Trophoblast cell (in vitro differentiated cells and primary cell): ENCODE results near the gene RIPPLY1.

Experiments
- DNase-seq, 2 donors: peaks; one replicate each; pipeline ENCODE4 v3.0.0-alpha.2; 2016
- H2AFZ ChIP-seq: 2 replicates; pipeline ENCODE4 v1.6.1; 2013; ENCODE audit warnings: low read length, moderate library complexity, mild to moderate bottlenecking; ENCODE audit not compliant: insufficient read depth, poor library complexity
- H2AK5ac ChIP-seq: 2 replicates; pipeline ENCODE4 v1.6.1; 2013; ENCODE audit warnings: mild to moderate bottlenecking, low read length
- H2BK120ac ChIP-seq: 2 replicates; pipeline ENCODE4 v1.6.1; 2013; ENCODE audit warnings: low read length, mild to moderate bottlenecking, moderate library complexity; ENCODE audit not compliant: insufficient read depth, poor library complexity
- H2BK12ac ChIP-seq: 2 replicates; pipeline ENCODE4 v1.6.1; 2013; ENCODE audit warnings: mild to moderate bottlenecking, low read length, moderate library complexity
- H2BK5ac ChIP-seq: 2 replicates; pipeline ENCODE4 v1.6.1; 2013; ENCODE audit warnings: low read length, low read depth, moderate library complexity, mild to moderate bottlenecking; ENCODE audit not compliant: poor library complexity
- H3K14ac ChIP-seq: 2 replicates; pipeline ENCODE4 v1.6.1; 2013; ENCODE audit warnings: mild to moderate bottlenecking, low read length
- H3K18ac ChIP-seq: 2 replicates; pipeline ENCODE4 v1.6.1; 2013; ENCODE audit warnings: mild to moderate bottlenecking, low read length
- H3K23ac ChIP-seq: 2 replicates; pipeline ENCODE4 v1.6.1; 2013; ENCODE audit warnings: low read length
- H3K27ac ChIP-seq: 2 replicates; pipeline ENCODE4 v1.5.1; 2013; ENCODE audit warnings: low read depth, mild to moderate bottlenecking, inconsistent platforms, low read length, moderate library complexity
- H3K27me3 ChIP-seq: 2 replicates; pipeline ENCODE4 v1.6.1; 2013; ENCODE audit warnings: inconsistent platforms, mild to moderate bottlenecking, low read length, moderate library complexity; ENCODE audit not compliant: insufficient read depth
- H3K36me3 ChIP-seq, 2 experiments: 1 replicate in 1 of 2; 2 replicates in 1 of 2; pipeline ENCODE4 v1.6.1; 2013; ENCODE audit warnings: low read length in 2 of 2, mild to moderate bottlenecking in 2 of 2, moderate library complexity in 1 of 2; ENCODE audit not compliant: insufficient read depth in 2 of 2, control insufficient read depth in 1 of 2
- H3K4ac ChIP-seq: 2 replicates; pipeline ENCODE4 v1.6.1; 2013; ENCODE audit warnings: low read depth, mild to moderate bottlenecking, low read length, moderate library complexity
- H3K4me1 ChIP-seq, 2 experiments: 1 replicate in 1 of 2; 2 replicates in 1 of 2; pipeline ENCODE4 v1.6.1; 2013; ENCODE audit warnings: low read length in 2 of 2, mild to moderate bottlenecking in 2 of 2, moderate library complexity in 1 of 2; ENCODE audit not compliant: insufficient read depth in 2 of 2, control insufficient read depth in 1 of 2
- H3K4me2 ChIP-seq: 2 replicates; pipeline ENCODE4 v1.6.1; 2013; ENCODE audit warnings: inconsistent platforms, mild to moderate bottlenecking, low read length, moderate library complexity
- H3K4me3 ChIP-seq: 2 replicates; pipeline ENCODE4 v1.5.1; 2013; ENCODE audit warnings: mild to moderate bottlenecking, low read depth, low read length, inconsistent platforms
- H3K79me1 ChIP-seq: one replicate; pipeline ENCODE4 v1.6.1; 2013; ENCODE audit warnings: low read length
- H3K79me2 ChIP-seq: 2 replicates; pipeline ENCODE4 v1.6.1; 2013; ENCODE audit warnings: low read length, mild to moderate bottlenecking; ENCODE audit not compliant: control insufficient read depth, insufficient read depth, poor library complexity
- H3K9ac ChIP-seq: 2 replicates; pipeline ENCODE4 v1.6.1; 2013; ENCODE audit warnings: mild to moderate bottlenecking, low read length
- H3K9me3 ChIP-seq: 2 replicates; pipeline ENCODE4 v1.6.1; 2013; ENCODE audit warnings: low read depth, mild to moderate bottlenecking, control low read depth, inconsistent platforms, low read length; ENCODE audit not compliant: insufficient read depth
- H4K12ac ChIP-seq: 2 replicates; pipeline ENCODE4 v1.6.1; 2013; ENCODE audit warnings: low read depth, mild to moderate bottlenecking, low read length, moderate library complexity
- H4K8ac ChIP-seq: 2 replicates; pipeline ENCODE4 v1.6.1; 2013; ENCODE audit warnings: low read depth, mild to moderate bottlenecking, low read length, moderate library complexity
- H4K91ac ChIP-seq: one replicate; pipeline ENCODE4 v1.6.1; 2013; ENCODE audit warnings: low read depth, mild to moderate bottlenecking, low read length, moderate library complexity
- WGBS: extraction: QIAGEN DNeasy Blood & Tissue Kit; methylation state at CpG from one replicate; pipeline ENCODE4 v1.1.7; 2013; ENCODE audit warnings: missing lambda C conversion rate; ENCODE audit not compliant: insufficient read length, insufficient coverage; ENCODE audit errors: extremely low coverage; 5-methylcytosine and 5-hydroxymethylcytosine counted together

RIPPLY1 gene

DNA sequence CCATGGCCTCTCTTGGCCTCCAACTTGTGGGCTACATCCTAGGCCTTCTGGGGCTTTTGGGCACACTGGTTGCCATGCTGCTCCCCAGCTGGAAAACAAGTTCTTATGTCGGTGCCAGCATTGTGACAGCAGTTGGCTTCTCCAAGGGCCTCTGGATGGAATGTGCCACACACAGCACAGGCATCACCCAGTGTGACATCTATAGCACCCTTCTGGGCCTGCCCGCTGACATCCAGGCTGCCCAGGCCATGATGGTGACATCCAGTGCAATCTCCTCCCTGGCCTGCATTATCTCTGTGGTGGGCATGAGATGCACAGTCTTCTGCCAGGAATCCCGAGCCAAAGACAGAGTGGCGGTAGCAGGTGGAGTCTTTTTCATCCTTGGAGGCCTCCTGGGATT, 25.1 kb upstream of the RIPPLY1 start:
- no peak overlapping the region for H2BK120ac ChIP-seq
- no peak overlapping the region for H3K18ac ChIP-seq
- no peak overlapping the region for H3K4me2 ChIP-seq
- peaks cover 3% of the 10 kb centered on the region for H3K79me1 ChIP-seq
- H3K9ac ChIP-seq, result no peak overlapping the region
- no CpG with 5 or more reads among the region's 4 CpGs for WGBS
- H4K91ac ChIP-seq, result no peak overlapping the region
- H3K4ac ChIP-seq, result no peak overlapping the region
- no peaks in the 10 kb centered on the region for H3K36me3 ChIP-seq
- H2BK5ac ChIP-seq, result no peak overlapping the region
- DNase-seq, result no peak
- H3K27ac ChIP-seq, result no peak overlapping the region
- no peaks in the 10 kb centered on the region for H3K79me2 ChIP-seq
- no peak overlapping the region for H3K23ac ChIP-seq
- no peak overlapping the region for H4K12ac ChIP-seq
- H3K14ac ChIP-seq, result no peak overlapping the region
- H4K8ac ChIP-seq, result no peak overlapping the region
- no peaks in the 10 kb centered on the region for H3K27me3 ChIP-seq
- no peak overlapping the region for H2BK12ac ChIP-seq
- no peak overlapping the region for H3K4me3 ChIP-seq
- H2AFZ ChIP-seq, result no peak overlapping the region
- H3K9me3 ChIP-seq, result no peaks in the 10 kb centered on the region
- H2AK5ac ChIP-seq, result no peak overlapping the region
- peaks cover 14 to 16% of the 10 kb centered on the region in 2 experiments for H3K4me1 ChIP-seq

DNA sequence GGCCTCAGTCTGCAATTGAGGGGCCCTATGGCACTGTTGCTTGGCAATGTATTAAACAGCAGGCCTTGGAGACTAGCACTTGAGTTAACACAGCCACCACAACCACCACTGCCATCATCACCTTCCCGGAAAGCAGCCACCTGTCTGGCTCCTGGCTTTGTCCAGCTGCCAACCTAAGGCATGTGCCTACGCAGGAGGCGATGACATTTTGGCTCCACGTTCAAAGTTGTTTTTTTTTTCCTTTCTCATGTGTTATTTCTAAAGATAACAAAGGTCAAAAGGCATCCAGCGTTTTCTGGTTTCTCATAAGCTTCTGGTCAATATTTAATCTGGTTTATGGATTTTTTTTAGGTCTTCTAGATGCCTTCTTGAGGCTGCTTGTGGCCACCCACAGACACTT, 24.6 kb upstream of the RIPPLY1 start:
- no peak overlapping the region for H4K12ac ChIP-seq
- no peaks in the 10 kb centered on the region for H3K9me3 ChIP-seq
- H2AFZ ChIP-seq, result no peak overlapping the region
- H2BK12ac ChIP-seq, result no peak overlapping the region
- H3K9ac ChIP-seq, result no peak overlapping the region
- H4K8ac ChIP-seq, result no peak overlapping the region
- no peak overlapping the region for H3K4me3 ChIP-seq
- no peak overlapping the region for H3K4me2 ChIP-seq
- no peak overlapping the region for H3K27ac ChIP-seq
- no CpG with 5 or more reads among the region's 5 CpGs for WGBS
- H3K27me3 ChIP-seq, result no peaks in the 10 kb centered on the region
- H3K18ac ChIP-seq, result no peak overlapping the region
- H4K91ac ChIP-seq, result no peak overlapping the region
- no peak overlapping the region for H2AK5ac ChIP-seq
- no peak overlapping the region for H3K23ac ChIP-seq
- no peak overlapping the region for H2BK120ac ChIP-seq
- no peak overlapping the region for H3K4ac ChIP-seq
- peaks cover 11 to 13% of the 10 kb centered on the region in 2 experiments for H3K4me1 ChIP-seq
- H3K79me1 ChIP-seq, result peaks cover 1% of the 10 kb centered on the region
- no peak overlapping the region for H2BK5ac ChIP-seq
- DNase-seq, result no peak
- no peak overlapping the region for H3K14ac ChIP-seq
- H3K36me3 ChIP-seq, result no peaks in the 10 kb centered on the region
- H3K79me2 ChIP-seq, result no peaks in the 10 kb centered on the region

DNA sequence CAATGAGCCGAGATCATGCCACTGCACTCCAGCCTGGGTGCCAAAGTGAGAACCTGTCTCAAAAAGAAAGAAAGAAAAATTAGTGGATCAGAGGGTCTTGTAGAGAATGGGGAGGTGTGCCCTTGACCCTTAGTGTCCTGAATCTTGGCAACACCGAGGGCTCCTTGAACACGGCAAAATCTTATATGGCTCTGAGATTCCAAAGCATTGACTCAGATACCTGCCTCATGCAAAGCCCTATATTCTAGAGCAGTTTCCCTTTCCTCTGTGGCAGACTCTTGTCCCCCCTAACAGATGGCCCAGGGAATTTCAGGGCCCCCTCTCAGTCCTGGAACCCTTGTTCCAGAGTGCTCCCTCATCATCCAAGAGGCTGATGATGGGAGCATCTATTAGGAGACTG, 23.9 kb upstream of the RIPPLY1 start:
- no peak overlapping the region for H2AFZ ChIP-seq
- no peak overlapping the region for H2AK5ac ChIP-seq
- H2BK120ac ChIP-seq, result no peak overlapping the region
- no peaks in the 10 kb centered on the region for H3K79me2 ChIP-seq
- no peak for DNase-seq
- no peaks in the 10 kb centered on the region for H3K27me3 ChIP-seq
- no peaks in the 10 kb centered on the region for H3K9me3 ChIP-seq
- no peak overlapping the region for H3K4me2 ChIP-seq
- H3K14ac ChIP-seq, result no peak overlapping the region
- no peak overlapping the region for H2BK12ac ChIP-seq
- H3K4me1 ChIP-seq, result peaks cover 10% of the 10 kb centered on the region in 2 experiments
- no CpG with 5 or more reads among the region's 3 CpGs for WGBS
- H4K8ac ChIP-seq, result no peak overlapping the region
- H3K27ac ChIP-seq, result no peak overlapping the region
- H3K4ac ChIP-seq, result no peak overlapping the region
- H2BK5ac ChIP-seq, result no peak overlapping the region
- no peak overlapping the region for H3K4me3 ChIP-seq
- H3K36me3 ChIP-seq, result no peaks in the 10 kb centered on the region
- no peak overlapping the region for H4K91ac ChIP-seq
- H3K23ac ChIP-seq, result no peak overlapping the region
- H3K9ac ChIP-seq, result no peak overlapping the region
- H3K79me1 ChIP-seq, result peaks cover 1% of the 10 kb centered on the region
- no peak overlapping the region for H3K18ac ChIP-seq
- H4K12ac ChIP-seq, result no peak overlapping the region

- Histone ChIP-seq H3K18ac (no peak overlapping the region), H2BK12ac (no peak overlapping the region)
Observed at GRCh38 chrX:106921637-106922036, 18.5 kb upstream of the RIPPLY1 start.

More at GRCh38 chrX:106921637-106922036, 18.5 kb upstream of the RIPPLY1 start:
- Histone ChIP-seq H3K9ac (no peak overlapping the region), H3K4me2 (no peak overlapping the region), H3K79me2 (no peaks in the 10 kb centered on the region), H2BK5ac (no peak overlapping the region), H3K4me3 (no peak overlapping the region), H3K27ac (no peak overlapping the region), H3K4me1 (peaks cover 0 to 6% of the 10 kb centered on the region in 2 experiments), H3K27me3 (no peaks in the 10 kb centered on the region), H2AFZ (no peak overlapping the region), H4K8ac (no peak overlapping the region), H3K36me3 (no peaks in the 10 kb centered on the region), H3K9me3 (no peaks in the 10 kb centered on the region), H3K4ac (no peak overlapping the region), H4K12ac (no peak overlapping the region), H3K14ac (no peak overlapping the region), H2AK5ac (no peak overlapping the region), H3K23ac (no peak overlapping the region), H4K91ac (no peak overlapping the region), H3K79me1 (no peaks in the 10 kb centered on the region), H2BK120ac (no peak overlapping the region)
- no CpG with 5 or more reads among the region's 2 CpGs for WGBS
- no peak for DNase-seq
